ENCODE results near the gene GPER1.
"Not testable (repeated sequence)": the region's sequence is repeated elsewhere in the genome, so short reads cannot be mapped to it uniquely, and the experiment has no call there.

Gene GPER1

DNA sequence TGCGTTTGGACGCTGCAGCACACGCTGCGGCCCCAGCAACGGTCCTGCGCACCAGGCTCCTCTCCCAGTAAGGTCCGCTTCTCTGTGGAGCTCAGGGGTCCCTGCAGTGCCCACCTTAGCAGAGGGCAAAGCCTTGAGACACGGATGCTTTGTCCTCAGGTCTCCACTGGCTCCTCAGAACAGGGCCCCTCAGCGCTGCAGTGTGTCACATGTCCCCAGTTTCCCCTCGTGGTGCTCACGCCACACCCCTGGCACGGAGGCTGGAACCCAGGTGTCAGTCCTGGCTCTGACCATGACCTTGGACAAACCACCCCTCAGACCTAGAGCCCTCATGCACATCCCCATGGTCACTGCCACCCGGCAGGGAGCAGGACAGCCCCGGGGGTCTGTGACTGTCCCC is 19.9 kb upstream of the GPER1 start:
- no peaks in the 10 kb centered on the region for H3K27me3 ChIP-seq (ENCODE audit: control insufficient read depth in 5 of 5, insufficient read depth in 4 of 5, low read length in 5 of 5)
- no peak overlapping the region for H3K9ac ChIP-seq (ENCODE audit: low read length in 5 of 5)
- H3K9me3 ChIP-seq (ENCODE audit: control insufficient read depth in 5 of 5, low read length in 5 of 5): no peaks in the 10 kb centered on the region
- peaks cover 0 to 2% (median 0%) of the 10 kb centered on the region in 5 donors for H3K36me3 ChIP-seq (ENCODE audit: control insufficient read depth in 5 of 5, insufficient read depth in 5 of 5, low read length in 5 of 5)
- no peak overlapping the region for H3K4me3 ChIP-seq (ENCODE audit: low read depth in 1 of 5, low read length in 5 of 5)
- no peak overlapping the region for H3K27ac ChIP-seq (ENCODE audit: low read depth, low read length)
- peaks cover 2 to 22% (median 14%) of the 10 kb centered on the region in 5 donors for H3K4me1 ChIP-seq (ENCODE audit: control insufficient read depth in 5 of 5, insufficient read depth in 5 of 5, low read length in 5 of 5)

DNA sequence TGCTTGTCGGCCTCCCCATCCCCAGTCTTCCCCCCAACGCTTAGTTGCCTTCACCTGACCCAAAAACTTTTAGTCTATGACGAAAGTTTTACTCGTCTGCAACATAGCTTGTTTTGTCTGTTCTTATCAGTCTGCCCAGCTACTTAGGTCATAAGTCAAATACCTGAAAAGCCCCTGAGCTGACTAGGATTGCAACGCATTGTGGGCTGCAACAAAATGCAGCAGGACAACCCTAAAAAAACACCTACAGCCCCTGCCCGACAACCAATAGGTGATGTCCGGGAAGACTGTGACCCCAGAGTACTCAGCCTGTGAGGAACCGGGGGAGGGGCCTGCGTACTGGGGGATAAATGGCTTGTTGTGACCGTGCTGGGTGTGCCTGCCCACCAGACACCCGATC is 19.3 kb upstream of the GPER1 start:
- Histone ChIP-seq H3K4me3 (ENCODE audit: low read depth in 1 of 5, low read length in 5 of 5) (no peak overlapping the region), H3K4me1 (ENCODE audit: control insufficient read depth in 5 of 5, insufficient read depth in 5 of 5, low read length in 5 of 5) (peaks cover 2 to 22% (median 14%) of the 10 kb centered on the region in 5 donors), H3K9me3 (ENCODE audit: control insufficient read depth in 5 of 5, low read length in 5 of 5) (no peaks in the 10 kb centered on the region), H3K27ac (ENCODE audit: low read depth, low read length) (no peak overlapping the region), H3K36me3 (ENCODE audit: control insufficient read depth in 5 of 5, insufficient read depth in 5 of 5, low read length in 5 of 5) (peaks cover 0 to 2% (median 0%) of the 10 kb centered on the region in 5 donors), H3K27me3 (ENCODE audit: control insufficient read depth in 5 of 5, insufficient read depth in 4 of 5, low read length in 5 of 5) (no peaks in the 10 kb centered on the region), H3K9ac (ENCODE audit: low read length in 5 of 5) (no peak overlapping the region)

DNA sequence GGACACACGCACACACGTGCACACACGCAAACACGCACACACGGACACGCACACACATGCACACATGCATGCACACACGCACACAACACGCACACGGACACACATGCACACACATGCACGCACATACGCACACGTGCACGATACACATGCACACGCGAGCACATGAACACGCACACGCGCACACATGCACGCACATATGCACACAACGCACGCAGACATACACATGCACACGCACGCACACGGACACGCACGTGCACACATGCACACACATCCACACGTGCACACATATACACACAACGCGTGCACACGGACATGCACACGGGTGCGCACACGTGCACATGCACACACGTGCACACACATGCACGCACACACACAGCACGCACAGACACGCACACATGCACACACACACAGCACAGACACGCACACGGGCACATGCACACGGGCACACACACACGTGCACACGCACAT is 17.3 kb upstream of the GPER1 start:
- peaks cover 0 to 2% (median 0%) of the 10 kb centered on the region in 5 donors for H3K36me3 ChIP-seq (ENCODE audit: control insufficient read depth in 5 of 5, insufficient read depth in 5 of 5, low read length in 5 of 5)
- peaks cover under 1 to 7% (median 6%) of the 10 kb centered on the region in 5 donors for H3K4me1 ChIP-seq (ENCODE audit: control insufficient read depth in 5 of 5, insufficient read depth in 5 of 5, low read length in 5 of 5)
- no peaks in the 10 kb centered on the region for H3K9me3 ChIP-seq (ENCODE audit: control insufficient read depth in 5 of 5, low read length in 5 of 5)
- H3K27ac ChIP-seq (ENCODE audit: low read depth, low read length): no peak overlapping the region
- no peak overlapping the region for H3K9ac ChIP-seq (ENCODE audit: low read length in 5 of 5)
- no peak overlapping the region for H3K4me3 ChIP-seq (ENCODE audit: low read depth in 1 of 5, low read length in 5 of 5)
- no peaks in the 10 kb centered on the region for H3K27me3 ChIP-seq (ENCODE audit: control insufficient read depth in 5 of 5, insufficient read depth in 4 of 5, low read length in 5 of 5)

- Histone ChIP-seq H3K27ac (ENCODE audit: low read depth, low read length) (no peak overlapping the region), H3K9me3 (ENCODE audit: control insufficient read depth in 5 of 5, low read length in 5 of 5) (no peaks in the 10 kb centered on the region), H3K4me1 (ENCODE audit: control insufficient read depth in 5 of 5, insufficient read depth in 5 of 5, low read length in 5 of 5) (peaks cover 5 to 11% (median 11%) of the 10 kb centered on the region in 5 donors), H3K4me3 (ENCODE audit: low read depth in 1 of 5, low read length in 5 of 5) (no peak overlapping the region), H3K36me3 (ENCODE audit: control insufficient read depth in 5 of 5, insufficient read depth in 5 of 5, low read length in 5 of 5) (peaks cover 0 to 2% (median 0%) of the 10 kb centered on the region in 5 donors), H3K27me3 (ENCODE audit: control insufficient read depth in 5 of 5, insufficient read depth in 4 of 5, low read length in 5 of 5) (no peaks in the 10 kb centered on the region), H3K9ac (ENCODE audit: low read length in 5 of 5) (no peak overlapping the region)
Measured at GRCh38 chr7:1071731-1072254, 16.1 kb upstream of the GPER1 start.

- Histone ChIP-seq H3K9me3 (ENCODE audit: control insufficient read depth in 5 of 5, low read length in 5 of 5) (no peaks in the 10 kb centered on the region), H3K9ac (ENCODE audit: low read length in 5 of 5) (no peak overlapping the region), H3K27ac (ENCODE audit: low read depth, low read length) (no peak overlapping the region), H3K4me1 (ENCODE audit: control insufficient read depth in 5 of 5, insufficient read depth in 5 of 5, low read length in 5 of 5) (peaks cover 10 to 25% (median 20%) of the 10 kb centered on the region in 5 donors), H3K27me3 (ENCODE audit: control insufficient read depth in 5 of 5, insufficient read depth in 4 of 5, low read length in 5 of 5) (no peaks in the 10 kb centered on the region), H3K4me3 (ENCODE audit: low read depth in 1 of 5, low read length in 5 of 5) (no peak overlapping the region), H3K36me3 (ENCODE audit: control insufficient read depth in 5 of 5, insufficient read depth in 5 of 5, low read length in 5 of 5) (peaks cover 0 to 2% (median 0%) of the 10 kb centered on the region in 5 donors)
Measured at GRCh38 chr7:1073142-1073977, 14.6 kb upstream of the GPER1 start.

GRCh38 chr7:1074018-1074417 is 13.9 kb upstream of the GPER1 start:
- not testable (repeated sequence) for H3K36me3 ChIP-seq (ENCODE audit: control insufficient read depth in 5 of 5, insufficient read depth in 5 of 5, low read length in 5 of 5); H3K4me3 ChIP-seq (ENCODE audit: low read depth in 1 of 5, low read length in 5 of 5); H3K9ac ChIP-seq (ENCODE audit: low read length in 5 of 5); H3K27ac ChIP-seq (ENCODE audit: low read depth, low read length); H3K9me3 ChIP-seq (ENCODE audit: control insufficient read depth in 5 of 5, low read length in 5 of 5); H3K27me3 ChIP-seq (ENCODE audit: control insufficient read depth in 5 of 5, insufficient read depth in 4 of 5, low read length in 5 of 5)
- H3K4me1 ChIP-seq (ENCODE audit: control insufficient read depth in 5 of 5, insufficient read depth in 5 of 5, low read length in 5 of 5): peaks cover 10 to 32% (median 24%) of the 10 kb centered on the region in 5 donors

- Histone ChIP-seq H3K4me1 (ENCODE audit: control insufficient read depth in 5 of 5, insufficient read depth in 5 of 5, low read length in 5 of 5) (peaks cover 12 to 40% (median 24%) of the 10 kb centered on the region in 5 donors), H3K27ac (ENCODE audit: low read depth, low read length) (no peak overlapping the region), H3K36me3 (ENCODE audit: control insufficient read depth in 5 of 5, insufficient read depth in 5 of 5, low read length in 5 of 5) (peaks cover 0 to 2% (median 0%) of the 10 kb centered on the region in 5 donors), H3K27me3 (ENCODE audit: control insufficient read depth in 5 of 5, insufficient read depth in 4 of 5, low read length in 5 of 5) (no peaks in the 10 kb centered on the region), H3K9ac (ENCODE audit: low read length in 5 of 5) (no peak overlapping the region), H3K9me3 (ENCODE audit: control insufficient read depth in 5 of 5, low read length in 5 of 5) (no peaks in the 10 kb centered on the region), H3K4me3 (ENCODE audit: low read depth in 1 of 5, low read length in 5 of 5) (no peak overlapping the region)
Measured at GRCh38 chr7:1074593-1075431, 13.1 kb upstream of the GPER1 start.

GRCh38 chr7:1076184-1077072 is 11.5 kb upstream of the GPER1 start:
- H3K9ac ChIP-seq (ENCODE audit: low read length in 5 of 5): peak overlapping the region in 3 of 5 donors; percentile 9 to 90 (median 22)
- peaks cover 0 to 2% (median 0%) of the 10 kb centered on the region in 5 donors for H3K36me3 ChIP-seq (ENCODE audit: control insufficient read depth in 5 of 5, insufficient read depth in 5 of 5, low read length in 5 of 5)
- H3K27ac ChIP-seq (ENCODE audit: low read depth, low read length): peak overlapping the region; percentile 60
- peaks cover 12 to 48% (median 24%) of the 10 kb centered on the region in 5 donors for H3K4me1 ChIP-seq (ENCODE audit: control insufficient read depth in 5 of 5, insufficient read depth in 5 of 5, low read length in 5 of 5)
- H3K27me3 ChIP-seq (ENCODE audit: control insufficient read depth in 5 of 5, insufficient read depth in 4 of 5, low read length in 5 of 5): no peaks in the 10 kb centered on the region
- no peaks in the 10 kb centered on the region for H3K9me3 ChIP-seq (ENCODE audit: control insufficient read depth in 5 of 5, low read length in 5 of 5)
- H3K4me3 ChIP-seq (ENCODE audit: low read depth in 1 of 5, low read length in 5 of 5): peak overlapping the region; percentile 43 to 61 (median 45)

DNA sequence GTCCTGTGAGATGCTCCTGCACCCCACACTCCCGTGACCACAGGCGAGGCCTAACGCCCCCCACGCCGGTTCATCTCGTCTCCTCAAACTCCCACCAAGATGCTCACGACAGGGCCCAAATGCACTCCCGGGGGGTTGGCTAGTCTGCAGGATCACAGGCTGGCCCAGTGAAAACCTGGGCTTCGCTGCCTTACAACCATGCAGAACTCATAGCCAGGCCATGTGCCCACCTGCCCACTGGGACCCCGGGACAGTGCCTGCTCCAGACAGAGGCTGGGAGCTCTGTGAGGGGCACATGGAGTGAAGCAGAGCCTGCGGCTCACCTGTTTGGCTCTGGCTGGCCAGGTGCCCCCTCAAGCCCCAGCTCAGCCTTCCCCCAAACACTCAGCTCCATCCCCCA is 9.4 kb upstream of the GPER1 start:
- H3K27ac ChIP-seq (ENCODE audit: low read depth, low read length): no peak overlapping the region
- no peaks in the 10 kb centered on the region for H3K9me3 ChIP-seq (ENCODE audit: control insufficient read depth in 5 of 5, low read length in 5 of 5)
- H3K27me3 ChIP-seq (ENCODE audit: control insufficient read depth in 5 of 5, insufficient read depth in 4 of 5, low read length in 5 of 5): no peaks in the 10 kb centered on the region
- H3K36me3 ChIP-seq (ENCODE audit: control insufficient read depth in 5 of 5, insufficient read depth in 5 of 5, low read length in 5 of 5): no peaks in the 10 kb centered on the region
- peaks cover 12 to 67% (median 36%) of the 10 kb centered on the region in 5 donors for H3K4me1 ChIP-seq (ENCODE audit: control insufficient read depth in 5 of 5, insufficient read depth in 5 of 5, low read length in 5 of 5)
- H3K4me3 ChIP-seq (ENCODE audit: low read depth in 1 of 5, low read length in 5 of 5): no peak overlapping the region
- no peak overlapping the region for H3K9ac ChIP-seq (ENCODE audit: low read length in 5 of 5)

All from subcutaneous abdominal adipose tissue (tissue), 5 donors.